GM23248 (cell line): ENCODE measurements around the gene ACY1. TPM values are rescaled to one million over a fixed set of nuclear protein-coding genes. Genes with fewer than 3 reads are reported as not detected.

ENCODE experiments used
- DNase-seq: peaks from one replicate; pipeline ENCODE4 v3.0.0-alpha.2; 2015
- H2AFZ ChIP-seq: fragments of 200-600 bp; sonication (generic); 2 replicates; pipeline ENCODE4 v1.6.1; 2016; ENCODE audit warnings: antibody characterized with exemption
- H3F3A ChIP-seq: fragments of 200-600 bp; sonication (generic); 2 replicates; pipeline ENCODE4 v1.6.1; 2016; ENCODE audit warnings: mild to moderate bottlenecking, antibody characterized with exemption, mixed run types; ENCODE audit not compliant: insufficient read depth
- H3K27ac ChIP-seq: fragments of 200-600 bp; sonication (generic); 2 replicates; pipeline ENCODE4 v1.5.1; 2016; ENCODE audit warnings: mild to moderate bottlenecking
- H3K27me3 ChIP-seq: fragments of 200-600 bp; sonication (generic); replicated peaks from 2 replicates; pipeline ENCODE4 v1.6.1; 2016; ENCODE audit warnings: mild to moderate bottlenecking; ENCODE audit not compliant: insufficient read depth
- H3K36me3 ChIP-seq: fragments of 200-600 bp; sonication (generic); 2 replicates; pipeline ENCODE4 v1.6.1; 2016; ENCODE audit warnings: low read depth, mild to moderate bottlenecking
- H3K4me1 ChIP-seq: fragments of 200-600 bp; sonication (generic); 2 replicates; pipeline ENCODE4 v1.6.1; 2016; ENCODE audit warnings: mild to moderate bottlenecking; ENCODE audit not compliant: insufficient read depth
- H3K4me2 ChIP-seq: fragments of 200-600 bp; sonication (generic); one replicate; pipeline ENCODE4 v1.6.1; 2016; ENCODE audit warnings: mild to moderate bottlenecking; ENCODE audit not compliant: unreplicated experiment
- H3K4me3 ChIP-seq: fragments of 200-600 bp; sonication (generic); 2 replicates; pipeline ENCODE4 v1.5.1; 2016; ENCODE audit warnings: mild to moderate bottlenecking
- H3K79me2 ChIP-seq: fragments of 200-600 bp; sonication (generic); 2 replicates; pipeline ENCODE4 v1.6.1; 2016; ENCODE audit warnings: mild to moderate bottlenecking; ENCODE audit not compliant: insufficient read depth
- H3K9ac ChIP-seq: fragments of 200-600 bp; sonication (generic); 2 replicates; pipeline ENCODE4 v1.6.1; 2016; ENCODE audit warnings: mild to moderate bottlenecking
- H3K9me2 ChIP-seq: fragments of 200-600 bp; sonication (generic); 2 replicates; pipeline ENCODE4 v1.6.1; 2016; ENCODE audit warnings: mixed run types, mild to moderate bottlenecking, moderate library complexity; ENCODE audit not compliant: insufficient read depth
- H3K9me3 ChIP-seq: fragments of 200-600 bp; sonication (generic); one replicate; pipeline ENCODE4 v1.6.1; 2017; ENCODE audit warnings: low read depth
- H4K20me1 ChIP-seq: fragments of 200-600 bp; sonication (generic); 2 replicates; pipeline ENCODE4 v1.6.0; 2016; ENCODE audit not compliant: insufficient read depth
- EZH2 ChIP-seq: fragments of 200-600 bp; sonication (generic); IDR thresholded peaks from 2 replicates; pipeline ENCODE4 v1.6.1; 2018; ENCODE audit warnings: antibody characterized with exemption, mild to moderate bottlenecking; ENCODE audit not compliant: insufficient read depth, poor library complexity, severe bottlenecking
- EZH2phosphoT487 ChIP-seq: fragments of 200-600 bp; sonication (generic); IDR thresholded peaks from 2 replicates; pipeline ENCODE4 v1.6.1; 2018; ENCODE audit warnings: antibody characterized with exemption, moderate library complexity, mild to moderate bottlenecking, low read depth; ENCODE audit not compliant: insufficient read depth
- WGBS, 2 experiments: methylation state at CpG; one replicate each; pipeline ENCODE4 v1.1.6; 2015 to 2017; ENCODE audit warnings: low lambda C conversion rate in 2 of 2, low coverage in 1 of 2; ENCODE audit errors: missing lambda C conversion rate in 2 of 2; 5-methylcytosine and 5-hydroxymethylcytosine counted together
- in situ Hi-C: fragments of 300-500 bp; cut with MboI; formaldehyde crosslinking; loops from 2 replicates; pipeline ENCODE4 v1.15.0; 2020
- polyA plus RNA-seq: library from polyadenylated mRNA; unstranded; fragments of >200 nt; fragmentation: Nextera tagmentation; extraction: Ambion mirVana; gene quantifications from 2 replicates; pipeline ENCODE4 v1.2.1, GENCODE V29; 2016
- total RNA-seq: library from RNA; depleted of rRNA; stranded (reverse); fragments of >200 nt; shearing (Covaris generic); gene quantifications from 2 replicates; pipeline ENCODE4 v1.2.3, GENCODE V29; 2014

ACY1 gene
- total and polyA plus RNA-seq, 2 experiments from 2014 or later = 35.8 to 73.6 TPM

DNA sequence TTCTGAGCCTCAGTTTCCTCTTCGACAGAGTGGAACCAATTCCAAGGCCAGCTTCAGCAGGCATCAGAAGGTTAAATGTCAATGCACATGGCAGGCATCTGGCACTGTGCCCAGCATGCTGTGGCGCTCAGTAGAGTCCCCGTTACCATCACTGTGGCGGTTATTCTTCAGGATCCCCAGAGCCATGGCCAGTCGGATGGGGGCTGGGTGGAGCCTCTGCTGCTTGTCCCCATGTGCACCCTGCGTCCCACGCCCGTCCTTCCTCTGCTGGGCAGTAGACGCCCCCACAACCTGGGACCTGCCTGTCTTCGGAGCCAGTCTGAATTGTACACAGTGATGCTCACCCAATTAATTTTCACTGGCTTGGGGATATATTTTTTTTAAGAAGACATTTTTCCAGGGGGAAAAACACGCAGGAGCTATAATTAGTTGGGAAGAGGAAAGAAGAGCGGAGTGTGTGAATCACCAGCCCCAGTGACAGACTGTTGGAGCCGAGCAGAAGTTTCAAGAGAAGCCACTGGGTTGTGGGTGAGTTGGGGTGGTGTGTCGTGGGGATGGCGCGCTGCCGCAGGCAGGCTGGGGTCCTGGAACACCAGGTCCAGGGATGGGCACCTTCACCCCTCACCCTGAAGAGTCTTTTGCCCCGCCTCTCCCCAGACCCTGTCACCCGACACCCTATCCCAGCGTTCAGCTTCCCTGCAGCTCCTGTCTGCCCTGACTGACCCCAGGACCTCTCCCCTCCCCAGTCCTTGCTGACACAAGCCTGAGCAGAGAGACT, 39.2 kb downstream of the ACY1 start:
- 64 to 68% methylated on average over 20 of the region's 20 CpGs for WGBS, 2 experiments
- Histone ChIP-seq H3K79me2 (no peaks in the 10 kb centered on the region), H3K9me2 (no peaks in the 10 kb centered on the region), H3K4me2 (no peak overlapping the region), H3K27me3 (no peaks in the 10 kb centered on the region), H3K4me3 (no peak overlapping the region), H3K9me3 (no peaks in the 10 kb centered on the region), H2AFZ (no peak overlapping the region), H3F3A (no peaks in the 10 kb centered on the region), H3K36me3 (no peaks in the 10 kb centered on the region), H3K9ac (no peak overlapping the region), H3K27ac (no peak overlapping the region), H4K20me1 (no peaks in the 10 kb centered on the region), H3K4me1 (peaks cover 4% of the 10 kb centered on the region; the same call in 1 of the 2 replicates)
- TF ChIP-seq EZH2phosphoT487 = no peak
- no peak for TF ChIP-seq EZH2
- peak; percentile 69 for DNase-seq
- in situ Hi-C loops = no loop called here

DNA sequence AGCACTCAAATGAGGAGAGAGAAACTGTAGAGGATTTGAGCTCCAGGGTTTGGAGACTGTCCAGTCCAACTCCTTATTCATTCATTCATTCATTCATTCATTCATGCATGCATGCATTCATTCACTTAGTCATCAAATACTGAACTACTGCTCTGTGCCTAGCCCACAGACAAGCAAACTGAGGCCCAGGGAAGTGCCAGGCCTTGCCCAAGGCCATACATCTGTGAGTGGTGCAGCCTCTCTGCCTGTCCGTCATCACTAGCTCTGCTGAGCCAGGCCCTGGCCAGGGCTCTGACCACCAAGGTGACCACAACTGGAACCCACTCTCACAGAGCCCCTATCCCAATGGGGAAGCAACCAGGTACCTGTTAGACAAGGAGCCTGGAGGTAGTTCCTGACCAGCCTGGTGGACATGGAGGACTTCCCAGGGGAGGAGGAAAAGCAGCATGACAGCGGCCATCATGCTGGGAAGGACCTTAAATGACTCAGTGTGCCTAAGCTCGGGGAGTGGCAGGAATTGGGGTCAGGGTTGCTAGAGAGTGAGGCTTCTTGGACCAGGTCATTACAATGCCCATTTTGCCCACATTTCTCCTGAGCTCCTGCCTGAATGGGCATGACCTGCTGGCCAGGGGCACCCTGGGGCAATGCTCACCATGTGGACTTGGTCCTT, 39.9 kb downstream of the ACY1 start:
- no peaks in the 10 kb centered on the region for H3K79me2 ChIP-seq
- in situ Hi-C loops = no loop called here
- no peak overlapping the region for H3K9ac ChIP-seq
- no peaks in the 10 kb centered on the region for H3K9me3 ChIP-seq
- WGBS, 2 experiments = 56 to 70% methylated on average over 3 of the region's 3 CpGs
- no peak for TF ChIP-seq EZH2phosphoT487
- no peak for TF ChIP-seq EZH2
- H2AFZ ChIP-seq = no peak overlapping the region
- no peaks in the 10 kb centered on the region for H3F3A ChIP-seq
- no peaks in the 10 kb centered on the region for H3K36me3 ChIP-seq
- no peaks in the 10 kb centered on the region for H4K20me1 ChIP-seq
- H3K27ac ChIP-seq = no peak overlapping the region
- H3K4me2 ChIP-seq = no peak overlapping the region
- no peak overlapping the region for H3K4me3 ChIP-seq
- H3K27me3 ChIP-seq = no peaks in the 10 kb centered on the region
- no peaks in the 10 kb centered on the region for H3K9me2 ChIP-seq
- H3K4me1 ChIP-seq = peaks cover 4% of the 10 kb centered on the region; the same call in 1 of the 2 replicates
- DNase-seq = no peak

DNA sequence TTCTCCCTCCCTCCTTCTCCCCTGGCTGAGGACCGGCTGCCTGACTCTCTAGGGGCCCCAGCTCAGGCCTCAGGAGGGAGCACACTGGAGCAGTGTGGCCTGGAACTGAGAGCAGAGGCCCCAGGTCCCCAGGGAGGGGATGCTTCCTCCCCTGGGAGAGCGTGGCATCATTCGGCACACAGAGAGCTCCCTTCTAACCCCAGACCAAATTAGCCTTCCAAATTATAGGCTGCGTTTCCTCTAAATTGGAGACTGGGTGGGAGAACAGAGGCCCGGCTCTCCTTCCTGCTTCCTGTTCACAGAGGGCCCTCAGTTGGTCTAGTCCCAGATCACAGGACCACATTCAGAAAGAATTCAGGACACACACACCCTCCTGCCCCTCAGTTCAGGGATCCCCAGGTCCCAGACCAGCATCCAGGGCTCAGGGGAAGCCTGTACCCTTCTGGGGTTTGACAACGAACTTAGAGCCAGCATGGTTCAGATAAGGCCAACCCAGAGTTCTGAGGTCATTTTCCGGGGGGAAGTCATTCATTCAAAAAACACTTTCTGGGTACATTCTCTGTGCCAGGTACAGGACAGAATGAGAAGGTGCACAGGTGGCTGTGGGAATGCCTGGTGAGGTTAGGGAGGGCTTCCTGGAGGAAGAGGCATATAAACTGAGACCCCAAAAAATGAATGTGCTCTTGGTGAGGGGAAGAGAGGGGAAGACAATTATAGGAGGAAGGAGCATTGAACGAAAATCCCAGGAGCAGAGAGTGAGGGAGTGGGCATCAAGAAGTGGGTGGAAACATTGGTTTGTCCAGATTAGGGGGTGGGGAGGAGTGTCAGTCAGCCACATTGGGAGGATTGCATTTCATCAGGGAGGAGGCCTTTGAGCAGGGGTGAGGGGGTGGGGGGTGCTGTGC, 40.8 kb downstream of the ACY1 start:
- H3K9me2 ChIP-seq = no peaks in the 10 kb centered on the region
- H3K79me2 ChIP-seq = no peaks in the 10 kb centered on the region
- H3K4me2 ChIP-seq = no peak overlapping the region
- H3K4me1 ChIP-seq = peaks cover 4% of the 10 kb centered on the region; the same call in 1 of the 2 replicates
- in situ Hi-C loops = no loop called here
- 79 to 86% methylated on average over 8 of the region's 8 CpGs for WGBS, 2 experiments
- DNase-seq = no peak
- H2AFZ ChIP-seq = no peak overlapping the region
- H3K4me3 ChIP-seq = no peak overlapping the region
- no peak overlapping the region for H3K27ac ChIP-seq
- no peaks in the 10 kb centered on the region for H3K9me3 ChIP-seq
- H3K36me3 ChIP-seq = no peaks in the 10 kb centered on the region
- H3F3A ChIP-seq = no peaks in the 10 kb centered on the region
- H3K27me3 ChIP-seq = no peaks in the 10 kb centered on the region
- H4K20me1 ChIP-seq = no peaks in the 10 kb centered on the region
- TF ChIP-seq EZH2phosphoT487 (no peak), EZH2 (no peak)
- no peak overlapping the region for H3K9ac ChIP-seq

DNA sequence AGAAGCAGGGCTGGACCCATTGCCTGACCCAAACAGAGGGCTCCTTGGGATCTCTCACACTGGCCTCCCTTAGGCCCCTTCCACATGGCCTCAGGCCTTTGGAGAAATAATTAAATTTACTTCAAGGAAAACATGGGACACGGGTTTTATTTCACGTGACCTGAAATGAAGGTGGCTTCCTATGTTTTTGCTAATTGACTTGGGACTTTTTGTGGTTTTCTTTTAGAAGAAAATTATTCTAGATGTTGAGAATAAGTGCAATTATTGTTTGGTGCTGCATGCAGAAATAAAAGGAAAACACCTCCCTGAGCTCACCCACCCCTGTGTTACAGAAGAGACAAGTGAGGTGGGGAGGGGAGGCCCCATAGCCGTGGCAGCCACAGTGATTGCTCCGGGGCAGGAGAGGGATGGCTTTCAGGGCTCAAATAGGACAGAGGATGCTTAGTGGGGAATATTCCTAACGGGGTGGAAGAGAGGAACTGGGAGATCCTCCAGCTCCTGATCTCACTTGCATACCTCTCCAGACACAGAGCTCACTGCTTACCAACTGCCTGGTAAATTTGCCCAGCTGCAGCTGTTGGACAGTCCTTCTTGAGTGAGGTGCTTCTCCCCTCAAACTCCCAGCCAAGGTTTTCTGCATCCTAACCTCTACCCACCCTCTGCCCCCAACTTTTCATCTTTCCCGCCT, 41.6 kb downstream of the ACY1 start:
- Histone ChIP-seq H3K4me3 (no peak overlapping the region), H3K36me3 (no peaks in the 10 kb centered on the region), H4K20me1 (no peaks in the 10 kb centered on the region), H3K4me1 (peaks cover 4% of the 10 kb centered on the region; the same call in 1 of the 2 replicates), H2AFZ (no peak overlapping the region), H3K9ac (no peak overlapping the region), H3K9me3 (no peaks in the 10 kb centered on the region), H3K79me2 (no peaks in the 10 kb centered on the region), H3K4me2 (no peak overlapping the region), H3K27ac (no peak overlapping the region), H3F3A (no peaks in the 10 kb centered on the region), H3K27me3 (no peaks in the 10 kb centered on the region), H3K9me2 (no peaks in the 10 kb centered on the region)
- no peak for DNase-seq
- no peak for TF ChIP-seq EZH2
- no peak for TF ChIP-seq EZH2phosphoT487
- WGBS, 2 experiments = 90 to 97% methylated on average over 6 of the region's 6 CpGs
- in situ Hi-C loops = no loop called here
